HCT116 (cell line): ENCODE measurements around the gene CTIF. TPM values are rescaled to one million over a fixed set of nuclear protein-coding genes. Genes with fewer than 3 reads are reported as not detected.

Experiments used
- ATAC-seq: fragments of 200-7000 bp; cut with Tn5 transposase; 2 replicates; pipeline ENCODE4 v1.9.1; 2020; ENCODE audit warnings: mild to moderate bottlenecking, moderate library complexity
- BruUV-seq: library from RNA; stranded (reverse); fragments of 400-500 nt; replicated peaks from 2 replicates; lab custom pipeline; 2021; lab: Mats Ljungman, UMichigan
- CTCF ChIA-PET: fragments of 300-600 bp; sonication (Branson Sonifier 250); formaldehyde crosslinking; loops from one replicate; lab custom pipeline; 2021; ENCODE audit warnings: antibody characterized with exemption; lab: Charles Lee
- POLR2A ChIA-PET: fragments of 300-600, 350-600 bp; sonication (Branson Sonifier 250); formaldehyde crosslinking; loops from one replicate; lab custom pipeline; 2021; ENCODE audit warnings: antibody characterized with exemption; lab: Charles Lee
- RAD21 ChIA-PET, 2 experiments: fragments of 300-600 bp; sonication (Branson Sonifier 250); formaldehyde crosslinking; loops; one replicate each; lab custom pipeline; 2023; ENCODE audit warnings: low total read pairs in 2 of 2; ENCODE audit not compliant: uncharacterized antibody in 2 of 2, unreplicated experiment in 2 of 2, low non-redundant PET in 1 of 2; lab: Charles Lee
- DNase-seq: peaks from one replicate; pipeline ENCODE4 v3.0.0-alpha.2; 2010; ENCODE audit warnings: low read depth, low spot score
- H2AFZ ChIP-seq: fragments of 200-600 bp; shearing (Covaris generic), sonication (generic); 2 replicates; pipeline ENCODE4 v1.6.1; 2017; ENCODE audit warnings: low read depth, mixed run types, mixed read lengths, antibody characterized with exemption, low read length; ENCODE audit not compliant: poor library complexity, severe bottlenecking
- H3K27ac ChIP-seq: 2 replicates; pipeline ENCODE4 v1.5.1; 2012; ENCODE audit warnings: low read depth, low read length
- H3K27me3 ChIP-seq: fragments of 200-600 bp; sonication (generic); 2 replicates; pipeline ENCODE4 v1.6.1; 2016; ENCODE audit warnings: mixed run types, low read length, mixed read lengths; ENCODE audit not compliant: insufficient read depth
- H3K36me3 ChIP-seq, 2 experiments: fragments of 200-500 bp in 1 of 2; fragments of 200-600 bp in 1 of 2; sonication (Bioruptor generic) in 1 of 2; sonication (generic) in 1 of 2; 2 replicates each; pipeline versions ENCODE4 v1.5.1 to v1.6.1; 2014 to 2016; ENCODE audit warnings: low read length in 2 of 2, inconsistent platforms in 1 of 2, mixed read lengths in 1 of 2, mixed run types in 1 of 2; ENCODE audit not compliant: insufficient read depth in 2 of 2, control insufficient read depth in 1 of 2
- H3K4me1 ChIP-seq, 2 experiments: fragments of 200-600 bp in 1 of 2; sonication (generic) in 1 of 2; 2 replicates each; pipeline versions ENCODE4 v1.5.1 to v1.6.1; 2012 to 2017; ENCODE audit warnings: low read length in 2 of 2, inconsistent platforms in 1 of 2, mild to moderate bottlenecking in 1 of 2, mixed read lengths in 1 of 2, mixed run types in 1 of 2, moderate library complexity in 1 of 2; ENCODE audit not compliant: insufficient read depth in 2 of 2, control insufficient read depth in 1 of 2
- H3K4me2 ChIP-seq: fragments of 200-600 bp; sonication (generic); 2 replicates; pipeline ENCODE4 v1.6.1; 2017; ENCODE audit warnings: mixed run types, low read length, mixed read lengths
- H3K4me3 ChIP-seq, 2 experiments: fragments of 200-600 bp in 1 of 2; sonication (generic) in 1 of 2; replicated peaks in 1 of 2; 2 replicates each; pipeline ENCODE4 v1.5.1; 2011 to 2016; ENCODE audit warnings: low read length in 2 of 2, control low read depth in 1 of 2, low read depth in 1 of 2, mild to moderate bottlenecking in 1 of 2, mixed read lengths in 1 of 2, mixed run types in 1 of 2
- H3K79me2 ChIP-seq: fragments of 200-600 bp; sonication (generic); 2 replicates; pipeline ENCODE4 v1.6.1; 2017; ENCODE audit warnings: mild to moderate bottlenecking, mixed run types, low read length, moderate library complexity, mixed read lengths; ENCODE audit not compliant: insufficient read depth
- H3K9ac ChIP-seq: fragments of 200-600 bp; sonication (generic); 2 replicates; pipeline ENCODE4 v1.6.1; 2016; ENCODE audit warnings: low read length, mixed read lengths
- H3K9me2 ChIP-seq: fragments of 200-600 bp; sonication (generic), shearing (Covaris generic); 2 replicates; pipeline ENCODE4 v1.6.1; 2017; ENCODE audit warnings: mixed run types, mild to moderate bottlenecking, moderate library complexity; ENCODE audit not compliant: insufficient read depth
- H3K9me3 ChIP-seq, 2 experiments: fragments of 200-500 bp in 1 of 2; fragments of 200-600 bp in 1 of 2; sonication (Bioruptor generic) in 1 of 2; sonication (generic) in 1 of 2; 2 replicates each; pipeline ENCODE4 v1.6.1; 2014 to 2017; ENCODE audit warnings: low read length in 2 of 2, mixed read lengths in 2 of 2, inconsistent platforms in 1 of 2, low read depth in 1 of 2, mild to moderate bottlenecking in 1 of 2, mixed run types in 1 of 2, moderate library complexity in 1 of 2; ENCODE audit not compliant: control insufficient read depth in 1 of 2, insufficient read depth in 1 of 2
- H4K20me1 ChIP-seq: fragments of 200-600 bp; sonication (generic), shearing (Covaris generic); 2 replicates; pipeline ENCODE4 v1.6.1; 2017; ENCODE audit warnings: mixed run types, mild to moderate bottlenecking, moderate library complexity; ENCODE audit not compliant: insufficient read depth
- CEBPB ChIP-seq: IDR thresholded peaks from 2 replicates; pipeline ENCODE4 v1.6.1; 2012; ENCODE audit warnings: low read depth
- EGR1 ChIP-seq: IDR thresholded peaks from 2 replicates; pipeline ENCODE4 v1.6.1; 2012; ENCODE audit warnings: low read depth
- ELF1 ChIP-seq: IDR thresholded peaks from 2 replicates; pipeline ENCODE4 v1.6.1; 2012; ENCODE audit warnings: low read depth, borderline replicate concordance
- POLR2AphosphoS5 ChIP-seq: IDR thresholded peaks from 2 replicates; pipeline ENCODE4 v1.6.1; 2011; ENCODE audit warnings: mild to moderate bottlenecking, low read depth, low read length, moderate library complexity
- RAD21 ChIP-seq: IDR thresholded peaks from 2 replicates; pipeline ENCODE4 v1.6.1; 2012; ENCODE audit warnings: low read depth, mild to moderate bottlenecking
- TCF7L2 ChIP-seq: IDR thresholded peaks from 2 replicates; pipeline ENCODE4 v1.7.0; 2011; ENCODE audit warnings: borderline replicate concordance, inconsistent platforms; ENCODE audit not compliant: insufficient read depth, insufficient read length; ENCODE audit errors: extremely low read depth
- YY1 ChIP-seq: IDR thresholded peaks from 2 replicates; pipeline ENCODE4 v1.6.1; 2011; ENCODE audit warnings: low read length, low read depth, moderate library complexity, mild to moderate bottlenecking; ENCODE audit not compliant: insufficient replicate concordance; ENCODE audit errors: extremely low read depth
- intact Hi-C: fragments of 100-400 bp; cut with micrococcal nuclease; formaldehyde crosslinking; loops from 2 replicates; pipeline ENCODE4 v1.10.0; 2022
- total RNA-seq: library from RNA; stranded (reverse); gene quantifications from one replicate; pipeline ENCODE4 v1.2.1, GENCODE V29; 2021; ENCODE audit not compliant: unreplicated experiment
- TF ChIP-seq, protein P1 (sequence below): IDR thresholded peaks from 2 replicates; pipeline ENCODE4 v1.6.1; 2012; ENCODE audit warnings: low read depth
- TF ChIP-seq, protein P2 (sequence below): IDR thresholded peaks from 2 replicates; pipeline ENCODE4 v1.6.1; 2011; ENCODE audit warnings: mild to moderate bottlenecking, low read length, moderate library complexity; ENCODE audit not compliant: insufficient replicate concordance; ENCODE audit errors: extremely low read depth

Gene CTIF
- total RNA-seq, 1 experiment from 2014 or later: 19.7 TPM

DNA sequence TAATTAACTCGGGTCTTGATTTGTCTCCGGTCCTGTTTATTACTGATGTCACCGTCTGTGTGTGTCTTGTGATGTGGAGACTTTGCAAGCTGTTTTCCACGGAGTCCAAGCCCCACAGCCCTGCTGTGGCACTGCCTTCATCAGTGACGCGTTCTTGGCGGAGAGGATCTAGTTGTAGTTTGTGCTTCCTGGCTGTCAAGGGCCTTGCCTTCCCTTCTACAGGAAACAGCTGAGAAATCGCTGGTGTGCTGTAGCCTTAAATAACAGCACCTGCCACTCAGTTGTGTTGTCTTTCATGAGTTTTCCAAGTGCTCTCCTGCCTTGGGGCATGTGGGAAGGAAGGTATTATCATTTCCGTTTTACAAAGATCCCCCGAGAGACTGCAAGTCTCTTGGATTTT lies 26.3 kb downstream of the CTIF start:
- TF ChIP-seq EGR1 (no peak), POLR2AphosphoS5 (no peak), ELF1 (no peak), TCF7L2 (no peak), YY1 (no peak), RAD21 (no peak), CEBPB (no peak)
- TF ChIP-seq, protein P1, sequence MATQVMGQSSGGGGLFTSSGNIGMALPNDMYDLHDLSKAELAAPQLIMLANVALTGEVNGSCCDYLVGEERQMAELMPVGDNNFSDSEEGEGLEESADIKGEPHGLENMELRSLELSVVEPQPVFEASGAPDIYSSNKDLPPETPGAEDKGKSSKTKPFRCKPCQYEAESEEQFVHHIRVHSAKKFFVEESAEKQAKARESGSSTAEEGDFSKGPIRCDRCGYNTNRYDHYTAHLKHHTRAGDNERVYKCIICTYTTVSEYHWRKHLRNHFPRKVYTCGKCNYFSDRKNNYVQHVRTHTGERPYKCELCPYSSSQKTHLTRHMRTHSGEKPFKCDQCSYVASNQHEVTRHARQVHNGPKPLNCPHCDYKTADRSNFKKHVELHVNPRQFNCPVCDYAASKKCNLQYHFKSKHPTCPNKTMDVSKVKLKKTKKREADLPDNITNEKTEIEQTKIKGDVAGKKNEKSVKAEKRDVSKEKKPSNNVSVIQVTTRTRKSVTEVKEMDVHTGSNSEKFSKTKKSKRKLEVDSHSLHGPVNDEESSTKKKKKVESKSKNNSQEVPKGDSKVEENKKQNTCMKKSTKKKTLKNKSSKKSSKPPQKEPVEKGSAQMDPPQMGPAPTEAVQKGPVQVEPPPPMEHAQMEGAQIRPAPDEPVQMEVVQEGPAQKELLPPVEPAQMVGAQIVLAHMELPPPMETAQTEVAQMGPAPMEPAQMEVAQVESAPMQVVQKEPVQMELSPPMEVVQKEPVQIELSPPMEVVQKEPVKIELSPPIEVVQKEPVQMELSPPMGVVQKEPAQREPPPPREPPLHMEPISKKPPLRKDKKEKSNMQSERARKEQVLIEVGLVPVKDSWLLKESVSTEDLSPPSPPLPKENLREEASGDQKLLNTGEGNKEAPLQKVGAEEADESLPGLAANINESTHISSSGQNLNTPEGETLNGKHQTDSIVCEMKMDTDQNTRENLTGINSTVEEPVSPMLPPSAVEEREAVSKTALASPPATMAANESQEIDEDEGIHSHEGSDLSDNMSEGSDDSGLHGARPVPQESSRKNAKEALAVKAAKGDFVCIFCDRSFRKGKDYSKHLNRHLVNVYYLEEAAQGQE: no peak
- TF ChIP-seq, protein P2, sequence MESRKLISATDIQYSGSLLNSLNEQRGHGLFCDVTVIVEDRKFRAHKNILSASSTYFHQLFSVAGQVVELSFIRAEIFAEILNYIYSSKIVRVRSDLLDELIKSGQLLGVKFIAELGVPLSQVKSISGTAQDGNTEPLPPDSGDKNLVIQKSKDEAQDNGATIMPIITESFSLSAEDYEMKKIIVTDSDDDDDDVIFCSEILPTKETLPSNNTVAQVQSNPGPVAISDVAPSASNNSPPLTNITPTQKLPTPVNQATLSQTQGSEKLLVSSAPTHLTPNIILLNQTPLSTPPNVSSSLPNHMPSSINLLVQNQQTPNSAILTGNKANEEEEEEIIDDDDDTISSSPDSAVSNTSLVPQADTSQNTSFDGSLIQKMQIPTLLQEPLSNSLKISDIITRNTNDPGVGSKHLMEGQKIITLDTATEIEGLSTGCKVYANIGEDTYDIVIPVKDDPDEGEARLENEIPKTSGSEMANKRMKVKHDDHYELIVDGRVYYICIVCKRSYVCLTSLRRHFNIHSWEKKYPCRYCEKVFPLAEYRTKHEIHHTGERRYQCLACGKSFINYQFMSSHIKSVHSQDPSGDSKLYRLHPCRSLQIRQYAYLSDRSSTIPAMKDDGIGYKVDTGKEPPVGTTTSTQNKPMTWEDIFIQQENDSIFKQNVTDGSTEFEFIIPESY: no peak
- Histone ChIP-seq H3K4me1 (peaks cover 9 to 23% of the 10 kb centered on the region in 2 experiments), H3K9ac (no peak overlapping the region), H4K20me1 (no peaks in the 10 kb centered on the region), H3K27ac (no peak overlapping the region), H3K79me2 (no peaks in the 10 kb centered on the region), H3K27me3 (no peaks in the 10 kb centered on the region), H3K9me2 (no peaks in the 10 kb centered on the region), H3K4me3 (no peak overlapping the region), H3K9me3 (no peaks in the 10 kb centered on the region; a peak in 1 of 4 replicates), H3K4me2 (no peak overlapping the region), H3K36me3 (no peaks in the 10 kb centered on the region), H2AFZ (no peak overlapping the region)
- ChIA-PET CTCF (no interaction called here), POLR2A (no interaction called here), RAD21 (no interaction called here)
- ATAC-seq (no peak), DNase-seq (no peak)
- no TSS peak for BruUV-seq
- intact Hi-C loops: no loop called here
